PFSK-1 (cell line): ENCODE results near the gene IFI30.

ENCODE experiments used
- FOXP2 ChIP-seq: optimal IDR thresholded peaks from 2 replicates; pipeline ENCODE3; 2011; ENCODE audit warnings: borderline replicate concordance, control low read depth, inconsistent platforms; ENCODE audit not compliant: insufficient read depth; ENCODE audit errors: extremely low read length, extremely low read depth
- POLR2AphosphoS5 ChIP-seq: IDR thresholded peaks from 2 replicates; pipeline ENCODE4 v1.6.1; 2012; ENCODE audit warnings: low read depth, mild to moderate bottlenecking, control low read depth, low read length, moderate library complexity

GRCh38 chr19:18153556-18154134 lies 20.0 kb upstream of the IFI30 start:
- TF ChIP-seq FOXP2 = no peak
- TF ChIP-seq POLR2AphosphoS5 = no peak
